Mammary epithelial cell (primary cell): ENCODE measurements around the gene YTHDC2.

Experiments used
- CTCF ChIP-seq, 2 donors: IDR thresholded peaks in 1 of 2; conservative IDR thresholded peaks in 1 of 2; 2 replicates each; pipeline ENCODE4 v1.5.1; 2011 to 2012; ENCODE audit warnings: inconsistent platforms in 2 of 2, low read length in 2 of 2, mild to moderate bottlenecking in 2 of 2, control low read depth in 1 of 2, low read depth in 1 of 2; ENCODE audit not compliant: insufficient read depth in 1 of 2; ENCODE audit errors: extremely low read depth in 1 of 2
- EZH2 ChIP-seq: IDR thresholded peaks from 2 replicates; pipeline ENCODE4 v1.6.1; 2012; ENCODE audit warnings: low read length, inconsistent platforms, borderline replicate concordance

- TF ChIP-seq CTCF (conservative IDR thresholded peaks at IDR 0.05 in 1 of 2, IDR thresholded peaks at IDR 0.05 in 1 of 2; ENCODE audit: extremely low read depth in 1 of 2, insufficient read depth in 1 of 2, low read depth in 1 of 2, low read length in 2 of 2): no peak
- no peak for TF ChIP-seq EZH2
Measured at GRCh38 chr5:113503146-113503545, 10.3 kb upstream of the YTHDC2 start.
